OCI-LY7 (cell line): ENCODE data around the gene IFT27. TPM values are rescaled to one million over a fixed set of nuclear protein-coding genes. Genes with fewer than 3 reads are reported as not detected.

ENCODE experiments used
- BruUV-seq: library from RNA; stranded (reverse); fragments of 400-500 nt; replicated peaks from 2 replicates; lab custom pipeline; 2021; lab: Mats Ljungman, UMichigan
- CTCF ChIA-PET: fragments of 300-600 bp; sonication (Branson Sonifier 250); formaldehyde crosslinking; loops from one replicate; lab custom pipeline; 2022; ENCODE audit warnings: antibody characterized with exemption; ENCODE audit not compliant: unreplicated experiment; lab: Charles Lee
- POLR2A ChIA-PET: fragments of 300-600 bp; sonication (Branson Sonifier 250); formaldehyde crosslinking; loops from one replicate; lab custom pipeline; 2022; ENCODE audit warnings: antibody characterized with exemption; lab: Charles Lee
- DNase-seq: peaks from one replicate; pipeline ENCODE4 v3.0.0-alpha.2; 2015; ENCODE audit warnings: low spot score
- H2AFZ ChIP-seq: fragments of 200-600 bp; sonication (generic), shearing (Covaris generic); 2 replicates; pipeline ENCODE4 v1.6.1; 2014; ENCODE audit warnings: mild to moderate bottlenecking, antibody characterized with exemption, low read length, moderate library complexity
- H3K27ac ChIP-seq: fragments of 200-600 bp; sonication (generic); 2 replicates; pipeline ENCODE4 v1.5.1; 2014; ENCODE audit warnings: mixed run types, low read depth, mild to moderate bottlenecking, moderate library complexity, low read length, inconsistent platforms; ENCODE audit not compliant: poor library complexity, severe bottlenecking
- H3K36me3 ChIP-seq: fragments of 200-600 bp; sonication (generic); 2 replicates; pipeline ENCODE4 v1.6.1; 2014; ENCODE audit warnings: mild to moderate bottlenecking, antibody characterized with exemption, low read length, moderate library complexity, mixed read lengths; ENCODE audit not compliant: insufficient read depth
- H3K4me1 ChIP-seq: fragments of 200-600 bp; sonication (generic); 2 replicates; pipeline ENCODE4 v1.5.1; 2014; ENCODE audit warnings: mild to moderate bottlenecking, low read length; ENCODE audit not compliant: insufficient read depth, poor library complexity, severe bottlenecking
- H3K4me2 ChIP-seq: fragments of 200-600 bp; sonication (generic); 2 replicates; pipeline ENCODE4 v1.6.1; 2014; ENCODE audit warnings: mild to moderate bottlenecking, low read length
- H3K4me3 ChIP-seq: fragments of 200-600 bp; sonication (generic); 2 replicates; pipeline ENCODE4 v1.5.1; 2014; ENCODE audit warnings: mild to moderate bottlenecking, low read depth, low read length; ENCODE audit not compliant: poor library complexity, severe bottlenecking
- H3K79me2 ChIP-seq: fragments of 200-600 bp; sonication (generic); 2 replicates; pipeline ENCODE4 v1.6.1; 2016; ENCODE audit warnings: low read depth, mild to moderate bottlenecking, low read length, moderate library complexity, mixed read lengths; ENCODE audit not compliant: insufficient read depth
- H3K9me2 ChIP-seq: fragments of 200-600 bp; sonication (generic); 2 replicates; pipeline ENCODE4 v1.6.1; 2016; ENCODE audit warnings: mild to moderate bottlenecking, low read length, mixed read lengths; ENCODE audit not compliant: insufficient read depth
- H3K9me3 ChIP-seq: fragments of 200-600 bp; sonication (generic); 2 replicates; pipeline ENCODE4 v1.6.1; 2014; ENCODE audit warnings: mild to moderate bottlenecking, mixed run types, low read length, mixed read lengths
- H4K20me1 ChIP-seq: fragments of 200-600 bp; sonication (generic); 2 replicates; pipeline ENCODE4 v1.6.1; 2014; ENCODE audit warnings: mild to moderate bottlenecking, antibody characterized with exemption, low read length, moderate library complexity, mixed read lengths; ENCODE audit not compliant: insufficient read depth
- EZH2phosphoT487 ChIP-seq: fragments of 200-600 bp; sonication (generic); IDR thresholded peaks from 2 replicates; pipeline ENCODE4 v1.6.1; 2018; ENCODE audit warnings: low read depth, borderline replicate concordance, mild to moderate bottlenecking, mixed run types, antibody characterized with exemption, low read length, moderate library complexity, mixed read lengths
- intact Hi-C: fragments of 100-400 bp; cut with micrococcal nuclease; formaldehyde crosslinking; loops from one replicate; pipeline ENCODE4 v1.10.0; 2022; ENCODE audit not compliant: unreplicated experiment
- total RNA-seq, 2 experiments: library from RNA; depleted of rRNA in 1 of 2; stranded (reverse); fragments of >200 nt in 1 of 2; shearing (Covaris generic) in 1 of 2; gene quantifications; 2 replicates each; pipeline ENCODE4 v1.2.3, GENCODE V29; 2014 to 2022
- TF ChIP-seq, protein P1 (sequence below): fragments of 200-600 bp; sonication (generic); conservative IDR thresholded peaks from 2 replicates; pipeline ENCODE4 v1.5.1; 2014; ENCODE audit warnings: mild to moderate bottlenecking, antibody characterized with exemption, low read length, moderate library complexity, mixed read lengths

The IFT27 gene
- total RNA-seq, 2 experiments from 2014 or later, result 18.3 to 50.0 TPM

DNA sequence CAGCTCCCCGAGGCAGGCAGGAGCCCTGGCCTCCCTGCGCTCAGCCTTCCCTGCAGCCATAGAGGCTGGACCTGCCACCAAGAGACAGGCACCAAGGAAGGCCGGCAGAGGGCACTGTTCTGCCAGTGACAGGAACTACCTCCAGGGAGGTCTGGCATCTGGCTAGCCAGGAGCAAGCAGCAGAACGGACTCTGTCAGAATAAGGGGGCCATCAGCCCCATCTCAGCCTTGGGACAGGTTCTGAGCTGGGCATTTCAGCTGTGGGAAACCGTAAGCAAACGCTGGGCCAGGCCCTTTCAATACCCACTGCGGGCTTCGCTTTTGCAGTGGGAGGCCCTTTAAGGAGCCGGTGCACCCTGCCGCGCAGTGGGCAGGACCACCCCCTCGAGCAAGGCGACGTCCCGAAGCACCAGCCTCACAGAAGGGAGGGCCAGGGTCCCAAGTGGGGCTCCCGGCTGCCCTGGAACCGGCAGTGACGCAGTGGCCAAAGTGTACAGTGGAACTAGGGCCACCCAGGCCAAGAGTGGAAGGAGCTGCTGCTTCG is 18.2 kb downstream of the IFT27 start:
- H3K4me1 ChIP-seq, result no peaks in the 10 kb centered on the region
- no peaks in the 10 kb centered on the region for H3K9me2 ChIP-seq
- H3K79me2 ChIP-seq, result no peaks in the 10 kb centered on the region
- intact Hi-C loops, result loop anchor here (1.0 kb wide), 2 partner anchors 211 to 221 kb away; no protein-coding TSS in a partner anchor
- H4K20me1 ChIP-seq, result no peaks in the 10 kb centered on the region; the same call in 1 of the 2 replicates
- peak; percentile 77 for DNase-seq
- TF ChIP-seq, protein P1, sequence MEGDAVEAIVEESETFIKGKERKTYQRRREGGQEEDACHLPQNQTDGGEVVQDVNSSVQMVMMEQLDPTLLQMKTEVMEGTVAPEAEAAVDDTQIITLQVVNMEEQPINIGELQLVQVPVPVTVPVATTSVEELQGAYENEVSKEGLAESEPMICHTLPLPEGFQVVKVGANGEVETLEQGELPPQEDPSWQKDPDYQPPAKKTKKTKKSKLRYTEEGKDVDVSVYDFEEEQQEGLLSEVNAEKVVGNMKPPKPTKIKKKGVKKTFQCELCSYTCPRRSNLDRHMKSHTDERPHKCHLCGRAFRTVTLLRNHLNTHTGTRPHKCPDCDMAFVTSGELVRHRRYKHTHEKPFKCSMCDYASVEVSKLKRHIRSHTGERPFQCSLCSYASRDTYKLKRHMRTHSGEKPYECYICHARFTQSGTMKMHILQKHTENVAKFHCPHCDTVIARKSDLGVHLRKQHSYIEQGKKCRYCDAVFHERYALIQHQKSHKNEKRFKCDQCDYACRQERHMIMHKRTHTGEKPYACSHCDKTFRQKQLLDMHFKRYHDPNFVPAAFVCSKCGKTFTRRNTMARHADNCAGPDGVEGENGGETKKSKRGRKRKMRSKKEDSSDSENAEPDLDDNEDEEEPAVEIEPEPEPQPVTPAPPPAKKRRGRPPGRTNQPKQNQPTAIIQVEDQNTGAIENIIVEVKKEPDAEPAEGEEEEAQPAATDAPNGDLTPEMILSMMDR, result peak; percentile 85
- TF ChIP-seq EZH2phosphoT487, result no peak
- CTCF ChIA-PET, result interaction anchor here (0.5 to 1.0 kb wide), 2 partner anchors 18 to 22 kb away, joined by 3 read pairs; partner anchors contain the start of gene IFT27
- H3K36me3 ChIP-seq, result no peaks in the 10 kb centered on the region
- no peaks in the 10 kb centered on the region for H3K9me3 ChIP-seq
- no peak overlapping the region for H3K27ac ChIP-seq
- H3K4me2 ChIP-seq, result no peak overlapping the region
- H2AFZ ChIP-seq, result no peak overlapping the region
- POLR2A ChIA-PET, result interaction anchor here (1.4 kb wide), 1 partner anchor 57 kb away, joined by 4 read pairs; no protein-coding TSS in a partner anchor
- no peak overlapping the region for H3K4me3 ChIP-seq
- BruUV-seq, result no TSS peak

DNA sequence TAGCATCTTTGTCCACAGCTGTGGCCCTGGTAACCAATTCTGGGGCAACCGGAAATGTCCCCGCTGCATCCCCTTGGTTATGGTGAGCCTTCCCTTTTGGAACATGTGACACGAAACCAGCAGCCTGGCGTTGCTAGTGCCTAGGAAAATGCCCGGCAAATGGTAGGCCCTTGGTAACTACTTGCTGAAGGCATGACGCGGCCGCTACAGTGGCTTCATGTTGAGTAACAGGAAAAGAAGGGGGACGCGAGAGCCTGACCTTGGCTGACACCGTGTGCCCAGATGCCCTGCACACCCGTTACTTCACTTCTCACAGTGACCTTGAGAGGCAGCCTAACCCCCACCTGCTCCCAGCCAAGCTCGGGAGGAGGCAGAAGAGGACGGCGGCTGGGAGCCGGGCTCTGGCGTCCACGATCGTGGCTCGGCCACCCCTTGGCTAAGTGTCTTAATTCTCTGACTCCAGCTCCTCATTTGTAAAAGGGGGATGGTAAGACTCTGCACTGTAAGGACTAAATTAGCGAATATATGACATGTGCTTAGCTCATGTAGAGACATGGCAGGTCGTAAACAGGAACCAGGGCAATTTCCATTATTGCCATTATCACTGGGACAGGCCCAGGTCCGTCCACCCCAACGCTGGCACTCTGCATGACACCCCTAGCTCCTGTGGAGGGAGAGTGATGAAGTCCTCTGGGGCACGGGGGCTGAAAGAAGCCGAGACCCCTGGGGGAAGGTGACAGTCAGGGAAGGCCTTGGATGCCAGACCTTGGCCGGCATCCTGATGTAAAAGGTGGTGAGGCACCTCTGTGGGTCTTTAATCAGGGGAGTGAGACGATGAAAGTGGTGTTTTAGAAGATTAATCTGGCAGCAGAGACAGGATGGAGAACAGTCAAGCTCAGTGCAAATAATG is 18.9 kb downstream of the IFT27 start:
- DNase-seq, result no peak
- TF ChIP-seq EZH2phosphoT487, result no peak
- TF ChIP-seq, protein P1, result no peak
- BruUV-seq, result no TSS peak

More for the DNA sequence above, 18.9 kb downstream of the IFT27 start:
- Histone ChIP-seq H2AFZ (no peak overlapping the region), H3K4me1 (no peaks in the 10 kb centered on the region), H3K36me3 (no peaks in the 10 kb centered on the region), H4K20me1 (no peaks in the 10 kb centered on the region; the same call in 1 of the 2 replicates), H3K9me3 (no peaks in the 10 kb centered on the region), H3K79me2 (no peaks in the 10 kb centered on the region), H3K9me2 (no peaks in the 10 kb centered on the region), H3K27ac (no peak overlapping the region), H3K4me2 (no peak overlapping the region), H3K4me3 (no peak overlapping the region)
- ChIA-PET POLR2A (interaction anchor here (1.4 kb wide), 1 partner anchor 56 kb away, joined by 4 read pairs; no protein-coding TSS in a partner anchor), CTCF (interaction anchor here (1.0 kb wide), 1 partner anchor 19 kb away, joined by 3 read pairs; the partner anchor contains the start of gene IFT27)
- intact Hi-C loops, result loop anchor here (1.0 kb wide), 2 partner anchors 211 to 221 kb away; no protein-coding TSS in a partner anchor
